ENCODE measurements around the gene CACNG6. TPM values are rescaled to one million over a fixed set of nuclear protein-coding genes. Genes with fewer than 3 reads are reported as not detected.

Gene CACNG6
- total RNA-seq, 6 experiments from 2014 or later = not detected

- H3K4me1 ChIP-seq = no peaks in the 10 kb centered on the region
- no peak overlapping the region for H3K27ac ChIP-seq
- H3K27me3 ChIP-seq = peaks cover 0 to 21% of the 10 kb centered on the region in 2 donors
- no peaks in the 10 kb centered on the region for H3K36me3 ChIP-seq
- TF ChIP-seq POLR2A (IDR thresholded peaks at IDR 0.05) = no peak
- TF ChIP-seq CTCF (IDR thresholded peaks at IDR 0.05) = no peak
- no peaks in the 10 kb centered on the region for H3K9me3 ChIP-seq
- intact Hi-C loops (cut with DNase I) = no loop called here
- WGBS (ENCODE audit: insufficient coverage, low coverage, low lambda C conversion rate, missing lambda C conversion rate) = 0% methylated on average over 9 of the region's 9 CpGs
- ATAC-seq (peak; percentile 75 to 91 (median 84)), DNase-seq (peak in 2 of 3 donors; percentile 58 to 67)
- peak overlapping the region in 1 of 3 donors; percentile 19 for H3K4me3 ChIP-seq
These were observed 13.9 kb upstream of the CACNG6 start for GRCh38 chr19:53977429-53977990.

DNA sequence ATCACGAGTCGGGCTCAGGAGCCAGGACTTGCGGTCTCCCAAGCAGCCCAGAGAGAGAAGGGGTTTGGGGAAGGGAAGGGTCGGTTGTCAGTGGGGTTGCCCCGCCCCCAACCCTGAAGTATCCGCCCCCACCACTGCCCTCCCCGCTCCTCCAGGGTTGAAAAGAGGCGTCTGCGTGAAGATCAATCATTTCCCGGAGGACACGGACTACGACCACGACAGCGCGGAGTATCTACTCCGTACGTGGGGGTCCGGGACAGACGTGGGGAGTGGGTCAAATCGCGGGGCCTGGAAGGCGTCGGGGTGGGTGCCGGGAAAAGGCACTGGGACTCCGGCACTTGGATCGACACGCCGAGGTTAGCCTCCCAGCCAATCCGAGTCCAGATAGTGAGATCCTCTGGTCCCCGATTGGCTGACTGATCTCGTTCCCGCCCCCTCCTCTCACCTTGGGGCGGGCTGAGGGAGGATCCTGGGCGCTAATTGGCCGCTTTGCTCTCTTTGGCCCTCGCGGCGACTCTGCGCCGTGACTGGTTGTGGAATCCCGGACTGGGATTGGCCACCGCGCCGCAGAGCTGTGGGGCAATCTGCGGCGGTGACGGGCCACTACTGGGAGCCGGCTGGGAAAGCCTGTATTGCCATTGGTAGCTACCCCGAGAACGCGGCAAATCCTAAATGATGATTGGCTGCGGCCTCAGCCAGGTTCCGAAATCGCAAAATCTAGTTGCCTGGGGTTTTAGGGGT is 13.3 kb upstream of the CACNG6 start:
- no peaks in the 10 kb centered on the region for H3K36me3 ChIP-seq
- H3K4me1 ChIP-seq = no peaks in the 10 kb centered on the region
- 8% methylated on average over 24 of the region's 54 CpGs for WGBS (ENCODE audit: insufficient coverage, low coverage, low lambda C conversion rate, missing lambda C conversion rate)
- H3K27me3 ChIP-seq = peaks cover 0 to 21% of the 10 kb centered on the region in 2 donors
- H3K27ac ChIP-seq = no peak overlapping the region
- ATAC-seq (peak; percentile 26 to 63 (median 37)), DNase-seq (peak in 2 of 3 donors; percentile 57 to 64)
- no peaks in the 10 kb centered on the region for H3K9me3 ChIP-seq
- intact Hi-C loops (cut with DNase I) = no loop called here
- H3K4me3 ChIP-seq = peak overlapping the region in 1 of 3 donors; percentile 19
- TF ChIP-seq CTCF (IDR thresholded peaks at IDR 0.05) = no peak
- no peak for TF ChIP-seq POLR2A (IDR thresholded peaks at IDR 0.05)

- no peaks in the 10 kb centered on the region for H3K9me3 ChIP-seq
- no peak overlapping the region for H3K27ac ChIP-seq
- H3K4me3 ChIP-seq = no peak overlapping the region
- TF ChIP-seq CTCF (IDR thresholded peaks at IDR 0.05) (no peak), POLR2A (IDR thresholded peaks at IDR 0.05) (no peak)
- no peaks in the 10 kb centered on the region for H3K4me1 ChIP-seq
- ATAC-seq (no peak), DNase-seq (no peak)
- intact Hi-C loops (cut with DNase I) = no loop called here
- WGBS (ENCODE audit: insufficient coverage, low coverage, low lambda C conversion rate, missing lambda C conversion rate) = 3% methylated on average over 18 of the region's 19 CpGs
- peaks cover 0 to 21% of the 10 kb centered on the region in 2 donors for H3K27me3 ChIP-seq
- H3K36me3 ChIP-seq = no peaks in the 10 kb centered on the region
These were observed 12.2 kb upstream of the CACNG6 start for GRCh38 chr19:53978975-53979801.

GRCh38 chr19:53980539-53981375 is 10.7 kb upstream of the CACNG6 start:
- 24% methylated on average over 19 of the region's 20 CpGs for WGBS (ENCODE audit: insufficient coverage, low coverage, low lambda C conversion rate, missing lambda C conversion rate)
- no peaks in the 10 kb centered on the region for H3K4me1 ChIP-seq
- ATAC-seq (peak in 1 of 4 donors; percentile 13), DNase-seq (no peak)
- intact Hi-C loops (cut with DNase I) = no loop called here
- TF ChIP-seq CTCF (IDR thresholded peaks at IDR 0.05) = no peak
- H3K9me3 ChIP-seq = no peaks in the 10 kb centered on the region
- no peaks in the 10 kb centered on the region for H3K36me3 ChIP-seq
- H3K4me3 ChIP-seq = no peak overlapping the region
- no peak overlapping the region for H3K27ac ChIP-seq
- H3K27me3 ChIP-seq = peaks cover 0 to 21% of the 10 kb centered on the region in 2 donors
